HG02885 (cell line): Measurements from ENCODE around the gene ZNF385D.
"Not testable (repeated sequence)": the region's sequence is repeated elsewhere in the genome, so short reads cannot be mapped to it uniquely, and the experiment has no call there.

ENCODE experiments used
- ATAC-seq: cut with Tn5 transposase; IDR thresholded peaks from one replicate; pipeline ENCODE4 v1.9.1; 2021; ENCODE audit warnings: mild to moderate bottlenecking; ENCODE audit not compliant: unreplicated experiment, poor library complexity

Gene ZNF385D

GRCh38 chr3:21528291-21528995 is 222.6 kb downstream of the ZNF385D start:
- ATAC-seq: no peak

GRCh38 chr3:21526461-21526860 is 224.5 kb downstream of the ZNF385D start:
- no peak for ATAC-seq

- no peak for ATAC-seq
These were observed 226.9 kb downstream of the ZNF385D start for GRCh38 chr3:21524133-21524532.

- no peak for ATAC-seq
These were observed 230.7 kb downstream of the ZNF385D start for GRCh38 chr3:21520106-21520963.

GRCh38 chr3:21517184-21517583 is 233.8 kb downstream of the ZNF385D start:
- no peak for ATAC-seq

GRCh38 chr3:21515417-21515816 is 235.6 kb downstream of the ZNF385D start:
- ATAC-seq: no peak

GRCh38 chr3:21509731-21510470 is 241.1 kb downstream of the ZNF385D start:
- no peak for ATAC-seq

GRCh38 chr3:21508246-21508645 is 242.8 kb downstream of the ZNF385D start:
- ATAC-seq: no peak

GRCh38 chr3:21505711-21506460 is 245.1 kb downstream of the ZNF385D start:
- ATAC-seq: no peak

GRCh38 chr3:21502656-21503055 is 248.4 kb downstream of the ZNF385D start:
- ATAC-seq: no peak

- no peak for ATAC-seq
These were observed 250.2 kb downstream of the ZNF385D start for GRCh38 chr3:21500834-21501233.

- not testable (repeated sequence) for ATAC-seq
These were observed 260.3 kb downstream of the ZNF385D start for GRCh38 chr3:21490671-21491070.

- no peak for ATAC-seq
These were observed 263.5 kb downstream of the ZNF385D start for GRCh38 chr3:21487520-21487919.

- ATAC-seq: not testable (repeated sequence)
These were observed 264.7 kb downstream of the ZNF385D start for GRCh38 chr3:21486024-21486935.

- peak; percentile 8 for ATAC-seq
These were observed 266.2 kb downstream of the ZNF385D start for GRCh38 chr3:21484828-21485144.

- ATAC-seq: peak; percentile 68
These were observed 266.8 kb downstream of the ZNF385D start for GRCh38 chr3:21484057-21484827.

GRCh38 chr3:21481991-21482390 is 269.0 kb downstream of the ZNF385D start:
- no peak for ATAC-seq

- ATAC-seq: no peak
These were observed 273.3 kb downstream of the ZNF385D start for GRCh38 chr3:21477541-21478288.
